Right lobe of liver (tissue), 4 donors: ENCODE measurements around the gene SSTR3.

Experiments used
- POLR2A ChIP-seq: fragments of 450-650 bp; IDR thresholded peaks from one replicate; pipeline ENCODE4 v1.6.1; 2017; ENCODE audit warnings: antibody characterized with exemption, mild to moderate bottlenecking
- TF ChIP-seq, protein P1 (sequence below), 4 donors: fragments of 200-600 bp in 3 of 4; fragments of 450-650 bp in 1 of 4; IDR thresholded peaks; one replicate each; pipeline versions ENCODE4 v1.5.1 to v1.8.0; 2016 to 2022; ENCODE audit warnings: antibody characterized with exemption in 4 of 4, mild to moderate bottlenecking in 2 of 4
- donor health status: DM: no; HTN: no; CAD: no.
- donor health status: DM: no; HTN: no; CAD: no.
- donor health status: DM: no; HTN: yes; CAD: no.

GRCh38 chr22:37231406-37232139 lies 19.3 kb upstream of the SSTR3 start:
- TF ChIP-seq POLR2A, result no peak
- TF ChIP-seq, protein P1, sequence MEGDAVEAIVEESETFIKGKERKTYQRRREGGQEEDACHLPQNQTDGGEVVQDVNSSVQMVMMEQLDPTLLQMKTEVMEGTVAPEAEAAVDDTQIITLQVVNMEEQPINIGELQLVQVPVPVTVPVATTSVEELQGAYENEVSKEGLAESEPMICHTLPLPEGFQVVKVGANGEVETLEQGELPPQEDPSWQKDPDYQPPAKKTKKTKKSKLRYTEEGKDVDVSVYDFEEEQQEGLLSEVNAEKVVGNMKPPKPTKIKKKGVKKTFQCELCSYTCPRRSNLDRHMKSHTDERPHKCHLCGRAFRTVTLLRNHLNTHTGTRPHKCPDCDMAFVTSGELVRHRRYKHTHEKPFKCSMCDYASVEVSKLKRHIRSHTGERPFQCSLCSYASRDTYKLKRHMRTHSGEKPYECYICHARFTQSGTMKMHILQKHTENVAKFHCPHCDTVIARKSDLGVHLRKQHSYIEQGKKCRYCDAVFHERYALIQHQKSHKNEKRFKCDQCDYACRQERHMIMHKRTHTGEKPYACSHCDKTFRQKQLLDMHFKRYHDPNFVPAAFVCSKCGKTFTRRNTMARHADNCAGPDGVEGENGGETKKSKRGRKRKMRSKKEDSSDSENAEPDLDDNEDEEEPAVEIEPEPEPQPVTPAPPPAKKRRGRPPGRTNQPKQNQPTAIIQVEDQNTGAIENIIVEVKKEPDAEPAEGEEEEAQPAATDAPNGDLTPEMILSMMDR (IDR thresholded peaks at IDR 0.05), result no peak
